B cell (primary cell): ENCODE measurements around the gene SRRM3. TPM values are rescaled to one million over a fixed set of nuclear protein-coding genes. Genes with fewer than 3 reads are reported as not detected.

Source experiments
- ATAC-seq: fragments of 200-7000 bp; cut with Tn5 transposase; one replicate; pipeline ENCODE4 v1.10.0; 2021; ENCODE audit warnings: low read depth, mild to moderate bottlenecking, moderate number of reproducible peaks, moderate library complexity
- CTCF ChIA-PET: fragments of 350-600 bp; sonication (Branson Sonifier 250); formaldehyde crosslinking; loops from one replicate; lab custom pipeline; 2021; ENCODE audit warnings: antibody characterized with exemption, inconsistent platforms; lab: Charles Lee
- POLR2A ChIA-PET: fragments of 350-600 bp; sonication (Branson Sonifier 250); formaldehyde crosslinking; loops from one replicate; lab custom pipeline; 2021; ENCODE audit warnings: antibody characterized with exemption; lab: Charles Lee
- DNase-seq: peaks from one replicate; pipeline ENCODE4 v3.0.0; 2013
- H2AFZ ChIP-seq: 2 replicates; pipeline ENCODE4 v1.6.1; 2012; ENCODE audit warnings: mild to moderate bottlenecking, low read depth, low read length; ENCODE audit not compliant: insufficient read depth, poor library complexity, severe bottlenecking
- H3K27ac ChIP-seq, 2 donors: 1 replicate in 1 of 2; 2 replicates in 1 of 2; pipeline ENCODE4 v1.5.1; 2012 to 2013; ENCODE audit warnings: low read length in 2 of 2, mild to moderate bottlenecking in 2 of 2, moderate library complexity in 1 of 2
- H3K27me3 ChIP-seq, 4 experiments: fragments of 200-600 bp in 1 of 4; sonication (generic) in 1 of 4; replicated peaks in 1 of 4; 1 replicate in 2 of 4; 2 replicates in 2 of 4; pipeline versions ENCODE4 v1.6.1 to v1.7.0; 2013 to 2016; ENCODE audit warnings: low read length in 3 of 4, mild to moderate bottlenecking in 2 of 4, mixed read lengths in 1 of 4, moderate library complexity in 1 of 4; ENCODE audit not compliant: insufficient read depth in 4 of 4, control insufficient read depth in 3 of 4; ENCODE audit errors: control extremely low read depth in 1 of 4
- H3K36me3 ChIP-seq, 2 experiments: replicated peaks in 1 of 2; 1 replicate in 1 of 2; 2 replicates in 1 of 2; pipeline versions ENCODE4 v1.6.1 to v1.7.1; 2013; ENCODE audit warnings: low read length in 1 of 2; ENCODE audit not compliant: insufficient read depth in 2 of 2, control insufficient read depth in 1 of 2; ENCODE audit errors: control extremely low read depth in 1 of 2, extremely low read depth in 1 of 2
- H3K4me1 ChIP-seq, 2 donors: fragments of 200-600 bp in 1 of 2; sonication (generic) in 1 of 2; 1 replicate in 1 of 2; 2 replicates in 1 of 2; pipeline versions ENCODE4 v1.5.1 to v1.6.1; 2013 to 2017; ENCODE audit warnings: low read length in 2 of 2; ENCODE audit not compliant: control insufficient read depth in 2 of 2, insufficient read depth in 2 of 2
- H3K4me2 ChIP-seq: replicated peaks from 2 replicates; pipeline ENCODE3; 2012; ENCODE audit warnings: mild to moderate bottlenecking, low read depth, low read length; ENCODE audit not compliant: poor library complexity, severe bottlenecking
- H3K4me3 ChIP-seq, 5 experiments: fragments of 200-600 bp in 1 of 5; sonication (generic) in 1 of 5; 1 replicate in 3 of 5; 2 replicates in 2 of 5; pipeline versions ENCODE4 v1.5.1 to v1.7.0; 2011 to 2016; ENCODE audit warnings: low read length in 4 of 5, mild to moderate bottlenecking in 4 of 5, low read depth in 2 of 5, control low read depth in 1 of 5, moderate library complexity in 1 of 5; ENCODE audit not compliant: insufficient read depth in 1 of 5; ENCODE audit errors: control extremely low read depth in 1 of 5, extremely low read depth in 1 of 5
- H3K79me2 ChIP-seq: fragments of 200-600 bp; sonication (generic); one replicate; pipeline ENCODE4 v1.6.0; 2016; ENCODE audit warnings: low read length; ENCODE audit not compliant: control insufficient read depth, insufficient read depth
- H3K9ac ChIP-seq: fragments of 200-600 bp; sonication (generic); 2 replicates; pipeline ENCODE4 v1.6.1; 2017; ENCODE audit warnings: mild to moderate bottlenecking, low read length, moderate library complexity
- H3K9me3 ChIP-seq, 3 donors: one replicate each; pipeline versions ENCODE4 v1.6.1 to v1.7.1; 2013; ENCODE audit warnings: low read length in 2 of 3; ENCODE audit not compliant: control insufficient read depth in 2 of 3, insufficient read depth in 1 of 3; ENCODE audit errors: control extremely low read depth in 1 of 3
- H4K20me1 ChIP-seq: 2 replicates; pipeline ENCODE4 v1.6.0; 2012; ENCODE audit warnings: mild to moderate bottlenecking, low read length; ENCODE audit not compliant: insufficient read depth, control insufficient read depth, poor library complexity, severe bottlenecking
- H3K27ac Mint-ChIP-seq: one replicate; pipeline ENCODE4 v1.8.0; 2021; ENCODE audit warnings: mixed read lengths
- H3K27me3 Mint-ChIP-seq: one replicate; pipeline ENCODE4 v1.8.0; 2021; ENCODE audit warnings: mixed read lengths
- H3K4me1 Mint-ChIP-seq: one replicate; pipeline ENCODE4 v1.8.0; 2021; ENCODE audit warnings: mixed read lengths
- H3K4me3 Mint-ChIP-seq: one replicate; pipeline ENCODE4 v1.8.0; 2021; ENCODE audit warnings: mixed read lengths
- H3K9me3 Mint-ChIP-seq: one replicate; pipeline ENCODE4 v1.8.0; 2022; ENCODE audit warnings: mixed read lengths; ENCODE audit not compliant: insufficient read depth
- CTCF ChIP-seq: fragments of 200-600 bp; IDR thresholded peaks from one replicate; pipeline ENCODE4 v1.8.0; 2022; ENCODE audit warnings: antibody characterized with exemption, mild to moderate bottlenecking
- EZH2 ChIP-seq: IDR thresholded peaks from 2 replicates; pipeline ENCODE4 v1.6.1; 2012; ENCODE audit warnings: borderline replicate concordance, low read depth, mild to moderate bottlenecking, moderate library complexity, low read length; ENCODE audit not compliant: insufficient read depth, poor library complexity, severe bottlenecking
- WGBS: methylation state at CpG from one replicate; pipeline ENCODE4 v1.1.5; 2013; ENCODE audit warnings: missing lambda C conversion rate; ENCODE audit not compliant: insufficient coverage; 5-methylcytosine and 5-hydroxymethylcytosine counted together
- intact Hi-C: fragments of 100-400 bp; cut with micrococcal nuclease; formaldehyde crosslinking; loops from one replicate; pipeline ENCODE4 v1.10.0; 2022
- polyA plus RNA-seq: library from polyadenylated mRNA; depleted of rRNA; stranded (reverse); fragments of >200 nt; gene quantifications from 2 replicates; pipeline ENCODE4 v1.2.3, GENCODE V29; 2012
- total RNA-seq, 2 donors: library from RNA; stranded (reverse); fragments of 120-200 nt in 1 of 2; gene quantifications; 1 replicate in 1 of 2; 2 replicates in 1 of 2; pipeline versions ENCODE4 v1.2.3 to v1.2.4, GENCODE V29; 2013 to 2022

Gene SRRM3
- total and polyA plus RNA-seq, 2 donors (not counting 1 experiment from before 2014, with no cell fraction given): not detected

GRCh38 chr7:76222839-76223238 is 21.1 kb downstream of the SRRM3 start:
- H3K27ac Mint-ChIP-seq: no peak overlapping the region
- no peaks in the 10 kb centered on the region for H4K20me1 ChIP-seq
- H3K27ac ChIP-seq: no peak overlapping the region
- no peak overlapping the region for H3K4me3 ChIP-seq
- H3K4me3 Mint-ChIP-seq: no peak overlapping the region
- H3K4me1 Mint-ChIP-seq: no peaks in the 10 kb centered on the region
- H3K9ac ChIP-seq: no peak overlapping the region
- ATAC-seq: no peak
- H2AFZ ChIP-seq: no peak overlapping the region
- 91% methylated on average over 4 of the region's 5 CpGs for WGBS
- H3K27me3 Mint-ChIP-seq: peaks cover 47% of the 10 kb centered on the region
- TF ChIP-seq CTCF (no peak), EZH2 (no peak)
- peaks cover 0 to 12% (median 0%) of the 10 kb centered on the region in 3 donors for H3K9me3 ChIP-seq
- H3K27me3 ChIP-seq: peaks cover 0 to 38% (median 0%) of the 10 kb centered on the region in 4 experiments
- intact Hi-C loops: no loop called here
- ChIA-PET CTCF (interaction anchor here (0.9 kb wide), 1 partner anchor 21 kb away, joined by 4 read pairs; the partner anchor contains the start of gene SRRM3), POLR2A (no interaction called here)
- H3K9me3 Mint-ChIP-seq: peaks cover 5% of the 10 kb centered on the region
- no peaks in the 10 kb centered on the region for H3K79me2 ChIP-seq
- no peaks in the 10 kb centered on the region for H3K4me1 ChIP-seq
- H3K4me2 ChIP-seq: no peak overlapping the region
- no peaks in the 10 kb centered on the region for H3K36me3 ChIP-seq
- DNase-seq: no peak

GRCh38 chr7:76223286-76223972 is 21.7 kb downstream of the SRRM3 start:
- H3K79me2 ChIP-seq: no peaks in the 10 kb centered on the region
- ATAC-seq: no peak
- peaks cover 0 to 32% (median 0%) of the 10 kb centered on the region in 4 experiments for H3K27me3 ChIP-seq
- H3K27ac ChIP-seq: no peak overlapping the region
- ChIA-PET CTCF (interaction anchor here (0.9 kb wide), 1 partner anchor 21 kb away, joined by 4 read pairs; the partner anchor contains the start of gene SRRM3), POLR2A (no interaction called here)
- H3K27ac Mint-ChIP-seq: no peak overlapping the region
- H3K4me1 Mint-ChIP-seq: no peaks in the 10 kb centered on the region
- WGBS: 42% methylated on average over 3 of the region's 3 CpGs
- no peaks in the 10 kb centered on the region for H3K4me1 ChIP-seq
- H3K9me3 Mint-ChIP-seq: peaks cover 5% of the 10 kb centered on the region
- peaks cover 0 to 12% (median 0%) of the 10 kb centered on the region in 3 donors for H3K9me3 ChIP-seq
- H3K4me3 Mint-ChIP-seq: no peak overlapping the region
- intact Hi-C loops: no loop called here
- no peak overlapping the region for H3K9ac ChIP-seq
- DNase-seq: no peak
- peaks cover 44% of the 10 kb centered on the region for H3K27me3 Mint-ChIP-seq
- TF ChIP-seq EZH2: no peak
- TF ChIP-seq CTCF: no peak
- no peaks in the 10 kb centered on the region for H3K36me3 ChIP-seq
- no peaks in the 10 kb centered on the region for H4K20me1 ChIP-seq
- no peak overlapping the region for H3K4me2 ChIP-seq
- no peak overlapping the region for H3K4me3 ChIP-seq
- no peak overlapping the region for H2AFZ ChIP-seq
